Measurements from ENCODE around the gene AGTR1. TPM values are rescaled to one million over a fixed set of nuclear protein-coding genes. Genes with fewer than 3 reads are reported as not detected.

AGTR1 gene
- total RNA-seq, 3 donors from 2014 or later: 0.52 to 20.0 (median 4.2) TPM

DNA sequence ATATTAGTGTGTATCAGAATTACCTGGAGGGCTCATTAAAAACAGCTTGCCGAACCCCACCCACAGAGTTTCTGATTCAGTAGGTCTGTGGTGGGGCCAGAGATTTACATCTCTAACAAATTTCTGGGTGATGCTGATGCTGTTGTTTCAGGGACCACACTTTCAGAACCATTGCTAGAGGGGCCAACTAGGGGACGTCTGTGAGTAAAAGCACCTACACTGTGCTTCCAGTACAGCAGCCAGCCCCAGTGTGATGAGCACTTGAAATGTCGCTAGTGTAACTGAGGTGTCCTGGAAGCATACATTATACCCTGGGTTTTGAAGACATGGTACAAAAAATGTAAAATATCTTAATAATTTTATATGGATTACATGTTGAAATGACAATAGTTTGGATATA, 33.0 kb downstream of the AGTR1 start:
- Histone ChIP-seq H3K4me3 (no peak overlapping the region), H3K4me1 (ENCODE audit: low read depth) (no peaks in the 10 kb centered on the region), H3K36me3 (ENCODE audit: low read depth) (no peaks in the 10 kb centered on the region), H3K9me3 (no peaks in the 10 kb centered on the region)
- intact Hi-C loops (cut with DNase I, micrococcal nuclease): loop anchor here in 1 of 2 donors (10.0 kb wide), 1 partner anchor 544 kb away; no protein-coding TSS in a partner anchor
- TF ChIP-seq, protein P1, sequence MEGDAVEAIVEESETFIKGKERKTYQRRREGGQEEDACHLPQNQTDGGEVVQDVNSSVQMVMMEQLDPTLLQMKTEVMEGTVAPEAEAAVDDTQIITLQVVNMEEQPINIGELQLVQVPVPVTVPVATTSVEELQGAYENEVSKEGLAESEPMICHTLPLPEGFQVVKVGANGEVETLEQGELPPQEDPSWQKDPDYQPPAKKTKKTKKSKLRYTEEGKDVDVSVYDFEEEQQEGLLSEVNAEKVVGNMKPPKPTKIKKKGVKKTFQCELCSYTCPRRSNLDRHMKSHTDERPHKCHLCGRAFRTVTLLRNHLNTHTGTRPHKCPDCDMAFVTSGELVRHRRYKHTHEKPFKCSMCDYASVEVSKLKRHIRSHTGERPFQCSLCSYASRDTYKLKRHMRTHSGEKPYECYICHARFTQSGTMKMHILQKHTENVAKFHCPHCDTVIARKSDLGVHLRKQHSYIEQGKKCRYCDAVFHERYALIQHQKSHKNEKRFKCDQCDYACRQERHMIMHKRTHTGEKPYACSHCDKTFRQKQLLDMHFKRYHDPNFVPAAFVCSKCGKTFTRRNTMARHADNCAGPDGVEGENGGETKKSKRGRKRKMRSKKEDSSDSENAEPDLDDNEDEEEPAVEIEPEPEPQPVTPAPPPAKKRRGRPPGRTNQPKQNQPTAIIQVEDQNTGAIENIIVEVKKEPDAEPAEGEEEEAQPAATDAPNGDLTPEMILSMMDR (IDR thresholded peaks at IDR 0.05): no peak
- ATAC-seq (no peak), DNase-seq (no peak)

DNA sequence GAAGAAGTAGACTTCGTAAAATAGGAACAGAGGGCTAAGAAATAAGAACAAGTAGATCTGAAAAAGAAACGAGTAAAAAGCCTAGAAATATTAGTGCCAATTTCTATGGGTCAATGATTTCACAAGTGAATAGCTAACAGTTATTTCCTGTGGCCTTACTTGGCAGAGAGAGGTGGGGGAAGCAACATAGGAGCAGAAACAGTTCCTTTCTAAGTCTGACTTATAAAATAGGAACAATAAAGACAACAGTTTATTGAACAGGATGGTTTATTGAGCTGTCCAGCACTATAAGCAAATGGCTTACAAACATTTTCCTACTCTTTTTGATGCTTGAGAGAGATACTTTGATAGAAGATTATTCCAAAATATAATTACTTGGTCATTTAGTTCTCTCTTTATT, 37.9 kb downstream of the AGTR1 start:
- Histone ChIP-seq H3K9me3 (no peaks in the 10 kb centered on the region), H3K4me3 (no peak overlapping the region), H3K4me1 (ENCODE audit: low read depth) (no peaks in the 10 kb centered on the region), H3K36me3 (ENCODE audit: low read depth) (no peaks in the 10 kb centered on the region)
- no peak for DNase-seq
- intact Hi-C loops (cut with DNase I, micrococcal nuclease): loop anchor here in 1 of 2 donors (10.0 kb wide), 1 partner anchor 539 kb away; no protein-coding TSS in a partner anchor
- no peak for ATAC-seq
- TF ChIP-seq, protein P1 (IDR thresholded peaks at IDR 0.05): no peak

DNA sequence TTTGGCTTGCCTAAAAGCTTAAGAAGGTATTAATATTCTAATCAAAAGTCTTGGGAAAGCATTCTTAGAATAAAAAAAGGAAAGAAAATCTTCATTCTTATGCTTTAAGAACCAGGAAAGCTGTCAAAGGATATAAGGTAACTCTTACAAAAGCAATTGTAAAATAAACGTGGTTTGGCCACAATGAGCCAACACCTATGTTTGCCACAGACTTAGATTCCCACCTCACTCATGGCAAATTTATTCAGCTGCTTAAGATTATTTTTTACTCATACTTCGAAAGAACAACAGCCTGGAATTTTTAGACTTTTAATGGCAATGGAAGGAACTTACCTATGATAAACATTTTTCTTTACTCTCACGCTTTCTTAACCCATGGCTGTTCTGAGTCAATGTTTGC, 38.4 kb downstream of the AGTR1 start:
- Histone ChIP-seq H3K4me3 (no peak overlapping the region), H3K36me3 (ENCODE audit: low read depth) (no peaks in the 10 kb centered on the region), H3K9me3 (no peaks in the 10 kb centered on the region), H3K4me1 (ENCODE audit: low read depth) (no peaks in the 10 kb centered on the region)
- TF ChIP-seq, protein P1 (IDR thresholded peaks at IDR 0.05): no peak
- intact Hi-C loops (cut with DNase I, micrococcal nuclease): loop anchor here in 1 of 2 donors (10.0 kb wide), 1 partner anchor 539 kb away; no protein-coding TSS in a partner anchor
- DNase-seq: no peak
- no peak for ATAC-seq

DNA sequence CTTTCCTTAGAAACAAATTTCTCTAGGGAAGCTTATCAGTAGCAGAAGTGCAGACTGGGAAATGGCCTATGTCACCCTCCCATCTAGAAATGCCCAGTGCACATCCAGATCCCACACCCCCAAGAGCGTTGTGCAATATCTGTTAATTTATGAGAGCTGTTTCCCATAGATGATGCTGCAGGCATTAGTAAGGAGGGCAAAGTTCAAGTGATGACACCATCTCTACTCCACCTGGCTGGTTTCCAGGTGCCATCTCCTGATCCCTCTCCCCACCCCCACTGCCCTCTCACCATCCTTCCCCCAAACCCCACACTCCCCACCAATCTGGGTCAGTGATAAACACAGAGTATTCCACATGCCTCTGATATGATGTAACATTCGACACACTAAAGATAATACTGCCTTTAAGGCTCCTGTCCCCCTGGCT, 39.4 kb downstream of the AGTR1 start:
- H3K9me3 ChIP-seq: no peaks in the 10 kb centered on the region
- DNase-seq: no peak
- no peak for ATAC-seq

DNA sequence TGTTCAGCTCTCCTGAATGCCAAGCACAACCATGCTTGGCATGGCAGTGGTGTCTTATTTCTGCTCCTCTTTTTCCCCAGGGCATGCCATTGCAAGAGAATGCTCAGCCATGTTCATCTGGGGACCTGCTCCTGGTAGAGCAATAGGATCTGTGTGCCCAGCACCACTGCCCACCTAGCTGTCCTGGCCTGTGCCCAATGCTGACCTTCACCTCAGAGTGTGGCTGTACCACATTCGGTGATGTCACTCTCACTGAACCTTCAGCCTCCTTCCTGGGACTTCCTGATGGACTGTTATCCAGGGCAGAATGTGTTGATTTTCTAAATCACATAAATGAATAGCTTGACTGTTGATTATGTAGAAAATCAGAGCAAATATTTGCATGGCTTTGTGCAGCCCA, 42.0 kb downstream of the AGTR1 start:
- intact Hi-C loops (cut with DNase I, micrococcal nuclease): loop anchor here in 1 of 2 donors (10.0 kb wide), 1 partner anchor 535 kb away; no protein-coding TSS in a partner anchor
- Histone ChIP-seq H3K4me3 (no peak overlapping the region), H3K36me3 (ENCODE audit: low read depth) (no peaks in the 10 kb centered on the region)

More for the DNA sequence above, 39.4 kb downstream of the AGTR1 start:
- H3K36me3 ChIP-seq (ENCODE audit: low read depth): no peaks in the 10 kb centered on the region
- no peaks in the 10 kb centered on the region for H3K4me1 ChIP-seq (ENCODE audit: low read depth)
- TF ChIP-seq, protein P1 (IDR thresholded peaks at IDR 0.05): no peak
- H3K4me3 ChIP-seq: no peak overlapping the region
- intact Hi-C loops (cut with DNase I, micrococcal nuclease): loop anchor here in 1 of 2 donors (10.0 kb wide), 1 partner anchor 538 kb away; no protein-coding TSS in a partner anchor

More for the DNA sequence above, 42.0 kb downstream of the AGTR1 start:
- TF ChIP-seq, protein P1 (IDR thresholded peaks at IDR 0.05): no peak
- DNase-seq (no peak), ATAC-seq (no peak)
- no peaks in the 10 kb centered on the region for H3K9me3 ChIP-seq
- H3K4me1 ChIP-seq (ENCODE audit: low read depth): no peaks in the 10 kb centered on the region

All from mucosa of descending colon (tissue), 3 donors.